IMR-90 (cell line): ENCODE data around the gene INO80D. TPM values are rescaled to one million over a fixed set of nuclear protein-coding genes. Genes with fewer than 3 reads are reported as not detected.

Source experiments
- ATAC-seq: fragments of 200-7000 bp; cut with Tn5 transposase; 2 replicates; pipeline ENCODE4 v1.9.1; 2020; ENCODE audit warnings: low read depth, mild to moderate bottlenecking, moderate library complexity
- BruUV-seq: library from RNA; stranded (reverse); fragments of 400-500 nt; replicated peaks from 2 replicates; lab custom pipeline; 2021; lab: Mats Ljungman, UMichigan
- CTCF ChIA-PET: fragments of 300-600 bp; formaldehyde crosslinking; extraction: SDS; loops from one replicate; lab custom pipeline; 2021; ENCODE audit warnings: antibody characterized with exemption; lab: Yijun Ruan, JAX
- POLR2A ChIA-PET: fragments of 300-600 bp; sonication (Branson Sonifier 250); formaldehyde crosslinking; loops from one replicate; lab custom pipeline; 2022; ENCODE audit warnings: antibody characterized with exemption; ENCODE audit not compliant: unreplicated experiment; lab: Charles Lee
- DNase-seq: peaks from one replicate; pipeline ENCODE4 v3.0.0; 2013
- H2AFZ ChIP-seq: replicated peaks from 2 replicates; pipeline ENCODE3; 2013; ENCODE audit warnings: low read length, mild to moderate bottlenecking; ENCODE audit not compliant: poor library complexity
- H2AK5ac ChIP-seq: 2 replicates; pipeline ENCODE4 v1.6.1; 2013; ENCODE audit warnings: low read depth, low read length, inconsistent platforms
- H2AK9ac ChIP-seq: replicated peaks from 2 replicates; pipeline ENCODE3; 2013; ENCODE audit warnings: mild to moderate bottlenecking, low read depth, low read length, moderate library complexity; ENCODE audit not compliant: poor library complexity
- H2BK120ac ChIP-seq: 2 replicates; pipeline ENCODE4 v1.6.1; 2013; ENCODE audit warnings: low read depth, low read length, inconsistent platforms
- H2BK15ac ChIP-seq: 3 replicates; pipeline ENCODE4 v1.6.1; 2013; ENCODE audit warnings: low read depth, low read length, inconsistent platforms
- H2BK20ac ChIP-seq: 2 replicates; pipeline ENCODE4 v1.6.1; 2013; ENCODE audit warnings: low read depth, mild to moderate bottlenecking, inconsistent platforms, low read length, moderate library complexity
- H2BK5ac ChIP-seq: 2 replicates; pipeline ENCODE4 v1.6.1; 2013; ENCODE audit warnings: mild to moderate bottlenecking, low read depth, low read length, inconsistent platforms; ENCODE audit not compliant: poor library complexity, severe bottlenecking
- H3K14ac ChIP-seq: replicated peaks from 2 replicates; pipeline ENCODE4 v1.6.1; 2013; ENCODE audit warnings: low read depth, low read length, inconsistent platforms
- H3K18ac ChIP-seq: 2 replicates; pipeline ENCODE4 v1.6.1; 2013; ENCODE audit warnings: low read depth, low read length, control low read depth
- H3K23ac ChIP-seq: 2 replicates; pipeline ENCODE4 v1.6.1; 2013; ENCODE audit warnings: low read depth, low read length, inconsistent platforms
- H3K27ac ChIP-seq: 2 replicates; pipeline ENCODE4 v1.5.1; 2013; ENCODE audit warnings: mild to moderate bottlenecking, control low read depth, low read length; ENCODE audit not compliant: insufficient read depth
- H3K27me3 ChIP-seq: 2 replicates; pipeline ENCODE4 v1.6.1; 2013; ENCODE audit warnings: low read length; ENCODE audit not compliant: control insufficient read depth, insufficient read depth
- H3K36me3 ChIP-seq: 2 replicates; pipeline ENCODE4 v1.6.1; 2013; ENCODE audit warnings: low read length, mixed read lengths; ENCODE audit not compliant: control insufficient read depth, insufficient read depth
- H3K4ac ChIP-seq: 2 replicates; pipeline ENCODE4 v1.6.1; 2013; ENCODE audit warnings: low read depth, low read length, inconsistent platforms
- H3K4me1 ChIP-seq: 2 replicates; pipeline ENCODE4 v1.6.1; 2013; ENCODE audit warnings: low read length, mixed read lengths; ENCODE audit not compliant: control insufficient read depth, insufficient read depth
- H3K4me2 ChIP-seq: 2 replicates; pipeline ENCODE4 v1.6.1; 2013; ENCODE audit warnings: low read depth, mild to moderate bottlenecking, control low read depth, low read length, moderate library complexity
- H3K4me3 ChIP-seq: 2 replicates; pipeline ENCODE4 v1.5.1; 2013; ENCODE audit warnings: low read depth, mild to moderate bottlenecking, control low read depth, low read length, moderate library complexity; ENCODE audit not compliant: insufficient read depth
- H3K56ac ChIP-seq: 2 replicates; pipeline ENCODE4 v1.6.1; 2013; ENCODE audit warnings: low read length, inconsistent platforms; ENCODE audit not compliant: insufficient read depth; ENCODE audit errors: extremely low read depth
- H3K79me1 ChIP-seq, 2 experiments: 2 replicates each; pipeline ENCODE4 v1.6.1; 2013; ENCODE audit warnings: low read length in 2 of 2, inconsistent platforms in 1 of 2, low read depth in 1 of 2
- H3K9ac ChIP-seq: 2 replicates; pipeline ENCODE4 v1.6.1; 2013; ENCODE audit warnings: low read depth, low read length, control low read depth
- H3K9me1 ChIP-seq: 2 replicates; pipeline ENCODE4 v1.6.1; 2013; ENCODE audit warnings: low read length, inconsistent platforms; ENCODE audit not compliant: insufficient read depth
- H3K9me3 ChIP-seq: 2 replicates; pipeline ENCODE4 v1.6.1; 2013; ENCODE audit warnings: low read length; ENCODE audit not compliant: control insufficient read depth, insufficient read depth
- H4K20me1 ChIP-seq: 2 replicates; pipeline ENCODE4 v1.6.1; 2013; ENCODE audit warnings: low read length, inconsistent platforms; ENCODE audit not compliant: insufficient read depth
- H4K5ac ChIP-seq: 2 replicates; pipeline ENCODE4 v1.6.1; 2013; ENCODE audit warnings: mild to moderate bottlenecking, low read depth, low read length, control low read depth
- H4K8ac ChIP-seq, 2 experiments: 2 replicates each; pipeline ENCODE4 v1.6.1; 2013; ENCODE audit warnings: low read depth in 2 of 2, low read length in 2 of 2, control low read depth in 1 of 2, inconsistent platforms in 1 of 2
- H4K91ac ChIP-seq: 2 replicates; pipeline ENCODE4 v1.6.1; 2013; ENCODE audit warnings: low read depth, low read length, inconsistent platforms; ENCODE audit not compliant: insufficient read depth
- NFE2L2 ChIP-seq: fragments of 150-350 bp; IDR thresholded peaks from 2 replicates; pipeline ENCODE4 v1.6.1; 2016; ENCODE audit warnings: low read depth, mild to moderate bottlenecking, low read length
- WGBS, 2 experiments: methylation state at CpG; one replicate each; pipeline versions ENCODE4 v1.1.5 to v1.1.7; 2013; ENCODE audit warnings: missing lambda C conversion rate in 2 of 2; ENCODE audit not compliant: insufficient read length in 1 of 2; ENCODE audit errors: extremely low coverage in 2 of 2; 5-methylcytosine and 5-hydroxymethylcytosine counted together
- dilution Hi-C: fragments of 300-500 bp; cut with HindIII; formaldehyde crosslinking; loops from one replicate; pipeline ENCODE4 v1.14.3; 2018; ENCODE audit warnings: low sequenced_read_pairs; ENCODE audit not compliant: unreplicated experiment
- in situ Hi-C: fragments of 300-500 bp; cut with MboI; formaldehyde crosslinking; loops from 3 replicates; pipeline ENCODE4 v1.14.3; 2019; ENCODE audit warnings: low sequenced_read_pairs, inconsistent platforms, mixed read lengths
- intact Hi-C: fragments of 100-400 bp; cut with micrococcal nuclease; formaldehyde crosslinking; loops from 2 replicates; pipeline ENCODE4 v1.10.0; 2022
- polyA plus RNA-seq, 3 experiments: library from polyadenylated mRNA; depleted of rRNA; stranded (reverse); fragments of >200 nt; gene quantifications; 2 replicates each; pipeline ENCODE4 v1.2.3, GENCODE V29; 2012; ENCODE audit warnings: low replicate concordance in 1 of 3
- total RNA-seq: library from RNA; depleted of rRNA; stranded (reverse); fragments of >200 nt; gene quantifications from 2 replicates; pipeline ENCODE4 v1.2.3, GENCODE V29; 2012

INO80D gene
- total and polyA plus RNA-seq, 2 of the 4 experiments (the other 2 are of a cell fraction): 0.79 to 4.5 TPM

- Histone ChIP-seq H2BK20ac (no peak overlapping the region), H2BK15ac (no peak overlapping the region), H3K27me3 (no peaks in the 10 kb centered on the region), H4K8ac (no peak overlapping the region), H3K18ac (no peak overlapping the region), H2AK5ac (no peak overlapping the region), H2BK5ac (no peak overlapping the region), H3K9me1 (no peaks in the 10 kb centered on the region; the same call in 1 of the 2 replicates), H3K14ac (no peak overlapping the region), H3K79me1 (peaks cover 13 to 31% of the 10 kb centered on the region in 2 experiments), H3K9me3 (peaks cover 3% of the 10 kb centered on the region), H3K4me2 (no peak overlapping the region), H2AFZ (no peak overlapping the region), H3K9ac (no peak overlapping the region), H3K4me3 (no peak overlapping the region), H3K23ac (no peak overlapping the region), H4K20me1 (no peaks in the 10 kb centered on the region; the same call in 1 of the 2 replicates), H2BK120ac (no peak overlapping the region), H2AK9ac (no peak overlapping the region), H4K91ac (no peak overlapping the region), H3K56ac (no peak overlapping the region), H3K27ac (no peak overlapping the region), H4K5ac (no peak overlapping the region), H3K4me1 (peaks cover 1% of the 10 kb centered on the region; the same call in 1 of the 2 replicates), H3K36me3 (peaks cover 5% of the 10 kb centered on the region), H3K4ac (no peak overlapping the region)
- no peak for DNase-seq
- ChIA-PET CTCF (no interaction called here), POLR2A (no interaction called here)
- in situ Hi-C loops: no loop called here
- ATAC-seq: no peak
- intact Hi-C loops: no loop called here
- dilution Hi-C loops: no loop called here
- BruUV-seq: no TSS peak
- WGBS, 2 experiments: 83% methylated on average over 1 of the region's 8 CpGs; no CpG with 5 or more reads in 1 of the 2 experiments
- no peak for TF ChIP-seq NFE2L2
Observed at GRCh38 chr2:206031950-206032567, 53.9 kb downstream of the INO80D start.
